Stimulated activated CD4-positive, alpha-beta T cell treated with anti-CD3 and anti-CD28 coated beads, TNF-alpha, amount 100 ng/mL, for 24 hours (primary cell): ENCODE results near the gene RNF169.
"Not testable (repeated sequence)": the region's sequence is repeated elsewhere in the genome, so short reads cannot be mapped to it uniquely, and the experiment has no call there.

ENCODE experiments used
- DNase-seq, 3 experiments: peaks; one replicate each; pipeline ENCODE4 v3.0.0-alpha.2; 2020; ENCODE audit warnings: low read depth in 3 of 3

RNF169 gene

DNA sequence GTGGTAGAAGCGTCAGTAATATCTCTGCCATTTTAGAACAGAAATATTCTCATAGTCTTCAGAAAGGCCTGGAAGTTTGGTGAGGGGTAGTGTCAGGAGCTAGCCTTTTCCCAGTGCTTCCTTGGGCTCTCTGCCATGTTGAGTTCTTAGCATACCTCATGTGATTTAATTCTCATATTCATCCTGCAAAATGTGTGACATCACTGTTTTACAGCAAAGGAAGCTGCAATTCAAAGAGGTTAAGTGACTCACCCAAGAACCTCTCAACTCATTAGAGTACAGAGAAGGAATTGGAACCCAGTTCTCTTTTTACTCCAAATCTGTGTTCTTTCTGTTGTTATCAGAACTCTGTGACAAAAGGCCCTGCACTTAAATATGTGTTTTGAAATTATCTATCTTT, 72.1 kb downstream of the RNF169 start:
- DNase-seq, result no peak

GRCh38 chr11:74822170-74822569, 73.5 kb downstream of the RNF169 start:
- DNase-seq, result no peak

GRCh38 chr11:74824285-74824982, 75.8 kb downstream of the RNF169 start:
- DNase-seq, result no peak

DNA sequence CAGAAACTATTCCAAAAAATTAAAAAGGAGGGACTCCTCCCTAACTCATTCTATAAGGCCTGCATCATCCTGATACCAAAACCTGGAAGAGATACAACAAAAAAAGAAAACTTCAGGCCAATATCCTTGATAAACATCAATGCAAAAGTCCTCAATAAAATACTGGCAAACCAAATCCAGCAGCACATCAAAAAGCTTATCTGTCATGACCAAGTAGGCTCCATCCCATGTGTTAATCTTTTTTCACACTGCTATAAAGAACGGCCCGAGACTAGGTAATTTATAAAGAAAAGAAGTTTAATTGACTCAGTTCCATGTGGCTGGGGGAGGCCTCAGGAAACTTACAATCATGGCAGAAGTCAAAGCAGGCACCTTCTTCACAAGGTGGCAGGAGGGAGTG, 76.9 kb downstream of the RNF169 start:
- not testable (repeated sequence) for DNase-seq

- no peak for DNase-seq
Measured at GRCh38 chr11:74826901-74827300, 78.3 kb downstream of the RNF169 start.

- DNase-seq, result no peak
Measured at GRCh38 chr11:74837191-74837590, 88.5 kb downstream of the RNF169 start.

DNA sequence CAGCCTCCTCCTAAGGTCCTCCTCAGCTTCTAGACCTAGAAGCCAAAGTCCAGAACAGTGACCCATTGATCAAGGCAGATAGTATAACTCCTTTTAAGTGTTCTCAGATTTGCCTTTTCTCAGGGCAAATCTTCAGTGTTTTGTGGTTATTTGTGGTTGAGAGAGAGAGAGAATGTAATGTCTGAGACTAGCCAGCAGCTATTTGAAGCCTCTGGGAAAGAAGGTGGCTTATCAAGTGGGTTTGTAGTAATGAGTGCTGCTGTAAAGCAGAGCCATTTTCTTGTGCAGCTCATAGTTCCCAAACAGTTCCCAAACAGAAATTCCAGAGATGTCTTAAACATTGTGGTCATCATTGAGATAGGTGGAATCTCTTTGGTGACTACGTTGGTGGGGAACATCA, 89.5 kb downstream of the RNF169 start:
- DNase-seq, result no peak

DNA sequence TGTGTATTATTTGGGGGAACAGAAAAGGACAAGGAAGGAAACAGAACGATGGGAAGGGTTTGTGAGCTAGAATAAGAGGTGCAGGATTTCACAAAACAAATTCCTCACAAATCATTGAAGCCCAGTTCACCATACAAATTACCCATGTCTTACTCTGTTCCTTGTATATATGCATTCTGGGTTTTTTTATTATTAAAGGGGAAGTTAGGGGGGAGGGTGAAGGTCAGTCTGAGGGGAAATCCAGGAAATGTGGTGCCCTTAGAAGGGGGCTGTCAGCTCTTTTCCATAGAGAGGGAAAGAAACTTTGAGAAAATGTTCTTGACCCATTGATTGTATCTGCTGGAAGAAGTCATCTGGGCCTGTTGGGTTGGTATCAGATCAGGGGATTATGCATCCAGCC, 90.8 kb downstream of the RNF169 start:
- DNase-seq, result no peak

- DNase-seq, result no peak
Measured at GRCh38 chr11:74839971-74840370, 91.3 kb downstream of the RNF169 start.

GRCh38 chr11:74840486-74840885, 91.8 kb downstream of the RNF169 start:
- no peak for DNase-seq

- DNase-seq, result no peak
Measured at GRCh38 chr11:74842967-74843366, 94.3 kb downstream of the RNF169 start.

DNA sequence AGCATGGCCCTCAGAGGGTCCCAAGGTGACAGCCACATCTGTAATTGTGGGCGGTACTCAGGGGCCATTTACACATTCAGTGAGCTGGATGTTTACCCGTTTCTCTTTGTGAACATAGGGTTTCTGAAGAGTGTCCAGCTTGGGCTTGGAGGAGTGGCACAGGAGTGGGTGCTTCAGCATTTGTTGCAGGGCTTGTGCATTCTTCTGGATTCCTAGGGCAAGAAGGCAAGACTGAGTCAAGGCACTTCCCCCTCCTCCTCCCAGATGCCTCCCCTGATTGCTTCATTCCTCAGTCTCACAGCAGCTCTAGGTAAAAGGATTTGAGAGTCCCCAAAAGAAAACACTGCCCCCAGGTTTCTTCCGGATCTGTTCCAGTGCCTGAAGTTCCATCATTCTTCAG, 95.4 kb downstream of the RNF169 start:
- no peak for DNase-seq

- no peak for DNase-seq
Measured at GRCh38 chr11:74844865-74845264, 96.2 kb downstream of the RNF169 start.

GRCh38 chr11:74845978-74846517, 97.4 kb downstream of the RNF169 start:
- no peak for DNase-seq

GRCh38 chr11:74846770-74847169, 98.1 kb downstream of the RNF169 start:
- no peak for DNase-seq

GRCh38 chr11:74847395-74847794, 98.7 kb downstream of the RNF169 start:
- no peak for DNase-seq

DNA sequence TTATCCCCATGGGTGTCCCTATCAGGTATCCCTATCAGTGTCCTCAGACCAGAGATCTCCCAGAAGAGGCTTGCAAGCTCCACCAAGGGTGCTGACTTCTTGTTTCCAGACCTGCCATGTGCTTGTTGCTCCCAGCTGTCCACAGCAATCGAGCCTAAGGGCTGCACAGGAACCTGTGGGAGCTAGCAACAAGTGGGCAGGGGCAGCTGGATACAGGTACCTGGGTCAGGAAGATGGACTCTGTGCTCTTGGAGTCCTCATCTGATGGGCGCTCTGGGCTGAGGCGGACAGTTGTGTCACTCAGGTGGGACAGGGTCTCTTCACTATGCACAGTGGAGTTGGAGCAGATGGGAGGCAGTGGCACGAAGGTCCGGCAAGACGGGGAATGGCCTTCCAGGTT, 99.2 kb downstream of the RNF169 start:
- DNase-seq, result no peak

- DNase-seq, result no peak
Measured at GRCh38 chr11:74849525-74850391, 101.1 kb downstream of the RNF169 start.

GRCh38 chr11:74853223-74853622, 104.6 kb downstream of the RNF169 start:
- DNase-seq, result no peak

DNA sequence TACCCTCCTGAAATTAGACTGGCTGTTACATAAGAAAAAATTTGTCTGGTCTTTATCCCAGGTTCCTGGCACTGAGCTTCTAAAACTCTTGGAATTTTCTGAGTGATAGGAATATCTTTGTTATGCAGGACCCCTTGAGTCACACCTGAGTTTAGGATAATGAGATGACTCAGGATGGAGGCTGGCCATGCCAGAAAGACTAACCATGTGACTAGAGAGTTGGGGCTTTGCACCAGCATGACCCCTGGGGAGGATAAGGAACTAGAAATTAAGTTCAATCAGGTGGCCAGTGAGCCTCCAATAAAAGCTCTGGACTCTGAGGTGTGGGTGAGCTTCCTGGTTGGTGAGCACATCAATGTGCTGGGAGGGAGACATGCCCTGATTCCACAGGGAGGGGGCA, 112.1 kb downstream of the RNF169 start:
- DNase-seq, result no peak

DNA sequence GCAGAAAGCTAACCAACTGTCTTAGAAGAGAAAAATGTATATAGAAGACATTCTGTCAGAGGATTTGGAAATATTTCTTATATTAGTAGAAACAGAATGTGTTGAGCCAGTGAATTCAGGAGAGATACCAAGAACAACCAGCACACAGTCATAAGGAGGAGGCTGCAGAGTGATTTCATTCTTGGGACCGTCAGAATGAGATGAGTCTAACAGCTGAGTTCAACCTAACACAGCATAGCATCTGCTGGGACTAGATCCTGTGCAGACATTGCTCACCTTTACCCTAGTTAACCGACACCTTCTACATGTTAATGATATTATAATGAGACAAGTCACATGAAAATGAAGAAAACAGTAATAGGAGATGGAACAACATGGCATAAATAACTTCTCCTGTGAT, 114.8 kb downstream of the RNF169 start:
- no peak for DNase-seq

- DNase-seq, result no peak
Measured at GRCh38 chr11:74866557-74866956, 117.9 kb downstream of the RNF169 start.

DNA sequence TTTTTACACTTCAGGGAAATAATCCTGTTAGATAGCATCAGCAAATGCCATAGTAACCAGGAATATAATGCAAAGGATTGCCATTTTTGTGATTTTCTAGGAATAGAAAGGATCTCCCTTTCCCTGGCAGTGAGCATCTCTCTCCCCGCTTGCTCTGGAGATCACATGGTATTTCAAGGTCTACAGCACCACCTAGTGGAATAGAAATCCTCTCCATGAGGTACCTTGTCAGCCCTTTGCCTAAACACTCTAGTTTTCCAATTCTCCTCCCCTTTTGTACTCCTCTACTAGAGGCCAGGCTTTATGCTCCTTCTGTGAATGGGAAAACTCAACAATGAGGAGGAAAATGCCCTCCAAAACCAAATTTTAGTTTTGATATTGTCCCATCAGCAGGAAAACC, 121.8 kb downstream of the RNF169 start:
- DNase-seq, result no peak
